Endodermal cell (in vitro differentiated cells): ENCODE data around the gene MT2A. TPM values are rescaled to one million over a fixed set of nuclear protein-coding genes. Genes with fewer than 3 reads are reported as not detected.
A peak's percentile ranks its signal among the peaks of the same experiment; 100 is the strongest.

Experiments used
- DNase-seq: peaks from one replicate; pipeline ENCODE4 v3.0.0-alpha.2; 2017
- H3K27ac ChIP-seq: 2 replicates; pipeline ENCODE4 v1.5.1; 2013; ENCODE audit warnings: mild to moderate bottlenecking, low read depth, low read length, moderate library complexity
- H3K27me3 ChIP-seq: 2 replicates; pipeline ENCODE4 v1.6.1; 2013; ENCODE audit warnings: mild to moderate bottlenecking, low read length, moderate library complexity; ENCODE audit not compliant: insufficient read depth, control insufficient read depth, poor library complexity, severe bottlenecking
- H3K36me3 ChIP-seq: 2 replicates; pipeline ENCODE4 v1.7.0; 2013; ENCODE audit warnings: mild to moderate bottlenecking, low read length, moderate library complexity; ENCODE audit not compliant: control insufficient read depth, insufficient read depth
- H3K4me1 ChIP-seq: one replicate; pipeline ENCODE4 v1.7.0; 2013; ENCODE audit warnings: low read length; ENCODE audit not compliant: control insufficient read depth, insufficient read depth
- H3K4me3 ChIP-seq: 2 replicates; pipeline ENCODE4 v1.5.1; 2013; ENCODE audit warnings: mild to moderate bottlenecking, low read length, moderate library complexity
- H3K9ac ChIP-seq: 2 replicates; pipeline ENCODE4 v1.6.1; 2013; ENCODE audit warnings: mild to moderate bottlenecking, low read length, moderate library complexity; ENCODE audit not compliant: poor library complexity, severe bottlenecking; ENCODE audit errors: extremely low read depth
- H3K9me3 ChIP-seq: 2 replicates; pipeline ENCODE4 v1.6.1; 2013; ENCODE audit warnings: mild to moderate bottlenecking, low read length, moderate library complexity; ENCODE audit not compliant: control insufficient read depth
- H3K27ac Mint-ChIP-seq: 2 replicates; pipeline ENCODE4 v1.8.0; 2020; ENCODE audit warnings: mixed read lengths
- H3K27me3 Mint-ChIP-seq: 2 replicates; pipeline ENCODE4 v1.8.0; 2021; ENCODE audit warnings: mild to moderate bottlenecking, mixed read lengths; ENCODE audit not compliant: insufficient read depth
- H3K36me3 Mint-ChIP-seq: 2 replicates; pipeline ENCODE4 v1.8.0; 2020; ENCODE audit warnings: low read depth, mixed read lengths
- H3K4me1 Mint-ChIP-seq: 2 replicates; pipeline ENCODE4 v1.8.0; 2020; ENCODE audit warnings: mixed read lengths
- H3K4me3 Mint-ChIP-seq: 2 replicates; pipeline ENCODE4 v1.8.0; 2020; ENCODE audit warnings: mild to moderate bottlenecking, moderate library complexity, mixed read lengths
- H3K9me3 Mint-ChIP-seq: 2 replicates; pipeline ENCODE4 v1.8.0; 2020; ENCODE audit warnings: mild to moderate bottlenecking, mixed read lengths
- CTCF ChIP-seq: fragments of 200-600 bp; sonication (generic); conservative IDR thresholded peaks from 2 replicates; pipeline ENCODE4 v1.5.0; 2021; ENCODE audit warnings: antibody characterized with exemption, mild to moderate bottlenecking
- WGBS, 2 experiments: methylation state at CpG; one replicate each; pipeline versions ENCODE4 v1.1.5 to v1.1.7; 2013; ENCODE audit warnings: missing lambda C conversion rate in 2 of 2, mixed read lengths in 1 of 2; ENCODE audit not compliant: insufficient coverage in 1 of 2, insufficient read length in 1 of 2; 5-methylcytosine and 5-hydroxymethylcytosine counted together
- total RNA-seq, 2 donors: library from RNA; stranded (reverse); fragmentation: NEBNext Ultra II Directional in 1 of 2; extraction: Animal tissue kit (Norgen Biotek cat#: 25700) in 1 of 2; gene quantifications; 2 replicates in 1 of 2; 3 replicates in 1 of 2; pipeline ENCODE4 v1.2.1, GENCODE V29; 2021

MT2A gene
- total RNA-seq, 2 donors from 2014 or later = 6.8 TPM; not detected in 1

- Histone ChIP-seq H3K4me3 (peak overlapping the region; percentile 59), H3K9ac (no peak overlapping the region), H3K4me1 (no peaks in the 10 kb centered on the region), H3K36me3 (no peaks in the 10 kb centered on the region), H3K27me3 (peaks cover 70% of the 10 kb centered on the region), H3K27ac (no peak overlapping the region), H3K9me3 (no peaks in the 10 kb centered on the region)
- Mint-ChIP-seq H3K4me1 (peaks cover 16% of the 10 kb centered on the region), H3K27ac (no peak overlapping the region), H3K27me3 (peaks cover 81% of the 10 kb centered on the region), H3K4me3 (peak overlapping the region; percentile 63), H3K9me3 (no peaks in the 10 kb centered on the region), H3K36me3 (no peaks in the 10 kb centered on the region)
- no peak for DNase-seq
- 39 to 46% methylated on average over 20 to 23 of the region's 23 CpGs for WGBS, 2 experiments
- TF ChIP-seq CTCF = no peak
Observed at GRCh38 chr16:56616608-56617211, 8.3 kb downstream of the MT2A start.

- peaks cover 70% of the 10 kb centered on the region for H3K27me3 ChIP-seq
- no peak overlapping the region for H3K27ac ChIP-seq
- WGBS, 2 experiments = 12 to 14% methylated on average over 20 to 40 of the region's 41 CpGs
- H3K4me3 ChIP-seq = peak overlapping the region; percentile 59
- no peaks in the 10 kb centered on the region for H3K9me3 ChIP-seq
- H3K27ac Mint-ChIP-seq = no peak overlapping the region
- DNase-seq = peak; percentile 85
- no peaks in the 10 kb centered on the region for H3K36me3 ChIP-seq
- peak overlapping the region; percentile 63 for H3K4me3 Mint-ChIP-seq
- no peaks in the 10 kb centered on the region for H3K9me3 Mint-ChIP-seq
- no peak for TF ChIP-seq CTCF
- H3K4me1 ChIP-seq = no peaks in the 10 kb centered on the region
- H3K36me3 Mint-ChIP-seq = no peaks in the 10 kb centered on the region
- H3K27me3 Mint-ChIP-seq = peaks cover 82% of the 10 kb centered on the region
- H3K4me1 Mint-ChIP-seq = peaks cover 22% of the 10 kb centered on the region
- no peak overlapping the region for H3K9ac ChIP-seq
Observed at GRCh38 chr16:56617212-56618085, 9.1 kb downstream of the MT2A start.

GRCh38 chr16:56618138-56618537 lies 9.8 kb downstream of the MT2A start:
- peaks cover 86% of the 10 kb centered on the region for H3K27me3 Mint-ChIP-seq
- H3K9me3 Mint-ChIP-seq = no peaks in the 10 kb centered on the region
- H3K36me3 Mint-ChIP-seq = no peaks in the 10 kb centered on the region
- H3K4me1 Mint-ChIP-seq = peaks cover 22% of the 10 kb centered on the region
- H3K4me3 Mint-ChIP-seq = peak overlapping the region; percentile 63
- Histone ChIP-seq H3K27me3 (peaks cover 70% of the 10 kb centered on the region), H3K36me3 (no peaks in the 10 kb centered on the region), H3K4me3 (no peak overlapping the region), H3K27ac (no peak overlapping the region), H3K4me1 (no peaks in the 10 kb centered on the region), H3K9ac (no peak overlapping the region), H3K9me3 (peaks cover 5% of the 10 kb centered on the region)
- peak; percentile 53 for DNase-seq
- WGBS, 2 experiments = 48 to 52% methylated on average over 6 of the region's 6 CpGs
- TF ChIP-seq CTCF = no peak
- no peak overlapping the region for H3K27ac Mint-ChIP-seq
